Ishikawa (cell line): ENCODE results near the gene TRPM2.

Experiments
- CEBPB ChIP-seq: IDR thresholded peaks from 2 replicates; pipeline ENCODE4 v1.6.1; 2012
- EP300 ChIP-seq: IDR thresholded peaks from 2 replicates; pipeline ENCODE4 v1.6.1; 2012; ENCODE audit warnings: borderline replicate concordance
- TCF12 ChIP-seq: IDR thresholded peaks from 2 replicates; pipeline ENCODE4 v1.6.1; 2012; ENCODE audit warnings: low read depth
- YY1 ChIP-seq: IDR thresholded peaks from 2 replicates; pipeline ENCODE4 v1.6.1; 2012; ENCODE audit warnings: low read depth
- TF ChIP-seq, protein P1 (sequence below): IDR thresholded peaks from 2 replicates; pipeline ENCODE4 v1.6.1; 2012

DNA sequence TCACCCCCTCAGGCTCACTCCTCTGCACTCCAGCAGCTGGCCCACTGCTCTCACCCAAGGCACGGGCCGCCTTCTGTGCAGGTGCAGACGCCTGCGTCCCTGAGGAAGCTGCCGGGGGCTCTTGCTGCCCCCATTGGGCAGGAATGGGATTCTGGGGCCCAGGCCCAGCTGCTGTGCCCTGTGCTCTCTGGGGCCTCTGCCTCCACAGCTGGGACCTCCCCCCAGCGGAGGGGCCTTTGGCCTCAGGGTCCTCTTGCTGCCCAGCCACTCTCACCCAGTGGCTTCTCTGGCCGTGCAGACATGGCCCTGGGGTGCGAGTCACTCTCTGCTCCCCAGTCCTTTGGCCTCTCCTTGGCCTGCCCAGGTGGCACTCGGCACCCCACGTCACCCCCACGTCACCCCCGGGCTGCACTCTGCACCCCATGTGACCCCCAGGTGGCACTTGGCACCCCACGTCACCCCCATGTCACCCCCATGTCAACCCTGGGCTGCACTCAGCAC lies 82.7 kb downstream of the TRPM2 start:
- TF ChIP-seq EP300, result no peak
- no peak for TF ChIP-seq YY1
- no peak for TF ChIP-seq TCF12
- TF ChIP-seq, protein P1, sequence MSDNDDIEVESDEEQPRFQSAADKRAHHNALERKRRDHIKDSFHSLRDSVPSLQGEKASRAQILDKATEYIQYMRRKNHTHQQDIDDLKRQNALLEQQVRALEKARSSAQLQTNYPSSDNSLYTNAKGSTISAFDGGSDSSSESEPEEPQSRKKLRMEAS, result no peak
- no peak for TF ChIP-seq CEBPB
